Measurements from ENCODE around the gene ANKRD27. TPM values are rescaled to one million over a fixed set of nuclear protein-coding genes. Genes with fewer than 3 reads are reported as not detected.
"Not testable (repeated sequence)": the region's sequence is repeated elsewhere in the genome, so short reads cannot be mapped to it uniquely, and the experiment has no call there.

The ANKRD27 gene
- total and polyA plus RNA-seq, 2 donors (not counting 1 experiment from before 2014, with no cell fraction given): 12.9 to 43.8 TPM

- no peaks in the 10 kb centered on the region for H3K4me1 ChIP-seq (ENCODE audit: control insufficient read depth in 2 of 2, insufficient read depth in 2 of 2, low read length in 2 of 2)
- no peak overlapping the region for H2AFZ ChIP-seq (ENCODE audit: insufficient read depth, low read depth, low read length, poor library complexity, severe bottlenecking)
- H3K9me3 Mint-ChIP-seq (ENCODE audit: insufficient read depth): no peaks in the 10 kb centered on the region
- intact Hi-C loops (cut with micrococcal nuclease): no loop called here
- H3K27me3 ChIP-seq (replicated peaks in 1 of 4; ENCODE audit: control extremely low read depth in 1 of 4, control insufficient read depth in 3 of 4, insufficient read depth in 4 of 4, low read length in 3 of 4): no peaks in the 10 kb centered on the region
- peaks cover 8% of the 10 kb centered on the region for H4K20me1 ChIP-seq (ENCODE audit: control insufficient read depth, insufficient read depth, low read length, poor library complexity, severe bottlenecking)
- no peak for DNase-seq
- ChIA-PET CTCF (no interaction called here), POLR2A (no interaction called here)
- no peak overlapping the region for H3K27ac ChIP-seq (ENCODE audit: low read length in 2 of 2)
- H3K4me2 ChIP-seq (replicated peaks; ENCODE audit: low read depth, low read length, poor library complexity, severe bottlenecking): no peak overlapping the region
- H3K79me2 ChIP-seq (ENCODE audit: control insufficient read depth, insufficient read depth, low read length): peaks cover 41% of the 10 kb centered on the region
- no peak overlapping the region for H3K9ac ChIP-seq (ENCODE audit: low read length)
- no peak for ATAC-seq (ENCODE audit: low read depth)
- no peak overlapping the region for H3K4me3 ChIP-seq (ENCODE audit: control extremely low read depth in 1 of 5, extremely low read depth in 1 of 5, insufficient read depth in 1 of 5, low read depth in 2 of 5, low read length in 4 of 5)
- 97% methylated on average over 4 of the region's 5 CpGs for WGBS (ENCODE audit: insufficient coverage)
- no peak overlapping the region for H3K27ac Mint-ChIP-seq
- peaks cover 2 to 38% (median 14%) of the 10 kb centered on the region in 3 donors for H3K9me3 ChIP-seq (ENCODE audit: control extremely low read depth in 1 of 3, control insufficient read depth in 2 of 3, insufficient read depth in 1 of 3, low read length in 2 of 3)
- H3K4me1 Mint-ChIP-seq: peaks cover 5% of the 10 kb centered on the region
- no peak overlapping the region for H3K4me3 Mint-ChIP-seq
- peaks cover 0 to 13% of the 10 kb centered on the region in 2 experiments for H3K36me3 ChIP-seq (replicated peaks in 1 of 2; ENCODE audit: control extremely low read depth in 1 of 2, control insufficient read depth in 1 of 2, extremely low read depth in 1 of 2, insufficient read depth in 2 of 2, low read length in 1 of 2)
- H3K27me3 Mint-ChIP-seq: no peaks in the 10 kb centered on the region
- no peak for TF ChIP-seq CTCF (IDR thresholded peaks at IDR 0.05)
- no peak for TF ChIP-seq EZH2 (IDR thresholded peaks at IDR 0.05; ENCODE audit: borderline replicate concordance, insufficient read depth, low read depth, low read length, poor library complexity, severe bottlenecking)
These were observed 27.0 kb upstream of the ANKRD27 start for GRCh38 chr19:32702010-32702409.

DNA sequence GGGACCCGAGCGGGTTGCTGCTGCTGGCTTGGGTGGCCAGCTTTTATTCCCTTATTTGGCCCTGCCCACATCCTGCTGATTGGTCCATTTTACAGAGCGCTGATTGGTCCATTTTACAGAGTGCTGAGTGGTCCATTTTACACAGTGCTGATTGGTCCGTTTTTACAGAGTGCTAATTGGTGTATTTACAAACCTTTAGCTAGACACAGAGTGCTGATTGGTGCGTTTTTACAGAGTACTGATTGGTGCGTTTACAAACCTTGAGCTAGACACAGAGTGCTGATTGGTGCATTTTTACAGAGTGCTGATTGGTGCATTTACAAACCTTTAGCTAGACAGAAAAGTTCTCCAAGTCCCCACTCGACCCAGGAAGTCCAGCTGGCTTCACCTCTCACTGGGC, 25.1 kb upstream of the ANKRD27 start:
- H3K4me1 ChIP-seq (ENCODE audit: control insufficient read depth in 2 of 2, insufficient read depth in 2 of 2, low read length in 2 of 2); H3K4me3 ChIP-seq (ENCODE audit: control extremely low read depth in 1 of 5, extremely low read depth in 1 of 5, insufficient read depth in 1 of 5, low read depth in 2 of 5, low read length in 4 of 5); H3K9me3 Mint-ChIP-seq (ENCODE audit: insufficient read depth); H2AFZ ChIP-seq (ENCODE audit: insufficient read depth, low read depth, low read length, poor library complexity, severe bottlenecking); H3K4me3 Mint-ChIP-seq; H3K27ac ChIP-seq (ENCODE audit: low read length in 2 of 2); POLR2A ChIA-PET; intact Hi-C loops (cut with micrococcal nuclease); ATAC-seq (ENCODE audit: low read depth); H3K27me3 Mint-ChIP-seq; H3K9ac ChIP-seq (ENCODE audit: low read length); DNase-seq; H3K4me2 ChIP-seq (replicated peaks; ENCODE audit: low read depth, low read length, poor library complexity, severe bottlenecking); H3K27me3 ChIP-seq (replicated peaks in 1 of 4; ENCODE audit: control extremely low read depth in 1 of 4, control insufficient read depth in 3 of 4, insufficient read depth in 4 of 4, low read length in 3 of 4); H3K27ac Mint-ChIP-seq: not testable (repeated sequence)
- Histone ChIP-seq H3K9me3 (ENCODE audit: control extremely low read depth in 1 of 3, control insufficient read depth in 2 of 3, insufficient read depth in 1 of 3, low read length in 2 of 3) (peaks cover 2 to 32% (median 14%) of the 10 kb centered on the region in 3 donors), H3K36me3 (replicated peaks in 1 of 2; ENCODE audit: control extremely low read depth in 1 of 2, control insufficient read depth in 1 of 2, extremely low read depth in 1 of 2, insufficient read depth in 2 of 2, low read length in 1 of 2) (peaks cover 0 to 10% of the 10 kb centered on the region in 2 experiments), H3K79me2 (ENCODE audit: control insufficient read depth, insufficient read depth, low read length) (peaks cover 32% of the 10 kb centered on the region), H4K20me1 (ENCODE audit: control insufficient read depth, insufficient read depth, low read length, poor library complexity, severe bottlenecking) (peaks cover 11% of the 10 kb centered on the region)
- peaks cover 16% of the 10 kb centered on the region for H3K4me1 Mint-ChIP-seq
- CTCF ChIA-PET: interaction anchor here (0.9 to 1.1 kb wide), 2 partner anchors 8 to 12 kb away, joined by 3 read pairs; partner anchors contain the start of gene NUDT19
- 100% methylated on average over 6 of the region's 7 CpGs for WGBS (ENCODE audit: insufficient coverage)

DNA sequence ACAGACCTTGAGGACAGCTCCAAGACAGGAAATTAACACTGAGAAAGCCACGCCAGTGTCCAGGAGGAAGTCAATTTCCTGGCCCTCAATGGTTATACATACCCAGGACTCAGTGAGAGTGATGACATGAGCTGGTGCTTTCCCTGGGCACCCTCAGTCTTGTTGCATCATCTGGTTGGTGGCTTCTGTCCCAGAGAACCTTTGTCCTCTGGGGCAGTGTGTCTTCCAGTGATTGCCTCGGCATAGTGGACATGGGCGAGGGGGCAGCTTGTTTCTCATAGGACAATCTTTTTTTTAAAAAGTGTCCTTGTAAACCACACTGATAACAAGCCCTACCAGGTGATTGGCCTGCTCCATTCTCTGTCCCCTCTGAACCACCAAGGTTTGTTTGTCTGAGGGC, 21.8 kb upstream of the ANKRD27 start:
- H3K4me3 Mint-ChIP-seq; H3K9ac ChIP-seq (ENCODE audit: low read length); CTCF ChIA-PET; ATAC-seq (ENCODE audit: low read depth); H3K9me3 Mint-ChIP-seq (ENCODE audit: insufficient read depth); H3K27me3 Mint-ChIP-seq; H3K27ac ChIP-seq (ENCODE audit: low read length in 2 of 2); H3K4me3 ChIP-seq (ENCODE audit: control extremely low read depth in 1 of 5, extremely low read depth in 1 of 5, insufficient read depth in 1 of 5, low read depth in 2 of 5, low read length in 4 of 5); H3K27me3 ChIP-seq (replicated peaks in 1 of 4; ENCODE audit: control extremely low read depth in 1 of 4, control insufficient read depth in 3 of 4, insufficient read depth in 4 of 4, low read length in 3 of 4); H3K4me2 ChIP-seq (replicated peaks; ENCODE audit: low read depth, low read length, poor library complexity, severe bottlenecking); H3K27ac Mint-ChIP-seq; H2AFZ ChIP-seq (ENCODE audit: insufficient read depth, low read depth, low read length, poor library complexity, severe bottlenecking); POLR2A ChIA-PET; intact Hi-C loops (cut with micrococcal nuclease); DNase-seq; H3K36me3 ChIP-seq (replicated peaks in 1 of 2; ENCODE audit: control extremely low read depth in 1 of 2, control insufficient read depth in 1 of 2, extremely low read depth in 1 of 2, insufficient read depth in 2 of 2, low read length in 1 of 2): not testable (repeated sequence)
- Histone ChIP-seq H3K4me1 (ENCODE audit: control insufficient read depth in 2 of 2, insufficient read depth in 2 of 2, low read length in 2 of 2) (peaks cover 12 to 21% of the 10 kb centered on the region in 2 donors), H3K9me3 (ENCODE audit: control extremely low read depth in 1 of 3, control insufficient read depth in 2 of 3, insufficient read depth in 1 of 3, low read length in 2 of 3) (peaks cover 0 to 12% (median 0%) of the 10 kb centered on the region in 3 donors), H3K79me2 (ENCODE audit: control insufficient read depth, insufficient read depth, low read length) (peaks cover 31% of the 10 kb centered on the region), H4K20me1 (ENCODE audit: control insufficient read depth, insufficient read depth, low read length, poor library complexity, severe bottlenecking) (peaks cover 11% of the 10 kb centered on the region)
- peaks cover 40% of the 10 kb centered on the region for H3K4me1 Mint-ChIP-seq
- WGBS (ENCODE audit: insufficient coverage): 95% methylated on average over 3 of the region's 3 CpGs
